NT2/D1 (cell line): ENCODE measurements around the gene ZNF778.
A peak's percentile ranks its signal among the peaks of the same experiment; 100 is the strongest.

Source experiments
- DNase-seq: peaks from one replicate; pipeline ENCODE4 v3.0.0-alpha.2; 2011; ENCODE audit warnings: low read depth, low spot score
- H3K27me3 ChIP-seq: 2 replicates; pipeline ENCODE4 v1.6.0; 2011; ENCODE audit warnings: mild to moderate bottlenecking; ENCODE audit not compliant: insufficient read length, insufficient read depth
- H3K36me3 ChIP-seq: 2 replicates; pipeline ENCODE4 v1.6.1; 2011; ENCODE audit warnings: mild to moderate bottlenecking, low read length, mixed read lengths; ENCODE audit not compliant: insufficient read depth, insufficient read length
- H3K4me1 ChIP-seq: 2 replicates; pipeline ENCODE4 v1.5.1; 2011; ENCODE audit not compliant: insufficient read depth, insufficient read length
- H3K4me3 ChIP-seq: 2 replicates; pipeline ENCODE4 v1.5.1; 2011; ENCODE audit warnings: low read depth; ENCODE audit not compliant: insufficient read length
- H3K9ac ChIP-seq: 2 replicates; pipeline ENCODE4 v1.6.0; 2011; ENCODE audit warnings: low read depth; ENCODE audit not compliant: insufficient read length
- H3K9me3 ChIP-seq: 2 replicates; pipeline ENCODE4 v1.5.1; 2011; ENCODE audit warnings: mild to moderate bottlenecking, low read length; ENCODE audit not compliant: insufficient read depth
- SUZ12 ChIP-seq: IDR thresholded peaks from 2 replicates; pipeline ENCODE4 v1.6.1; 2011; ENCODE audit not compliant: insufficient read length, insufficient read depth; ENCODE audit errors: extremely low read depth
- YY1 ChIP-seq: IDR thresholded peaks from 2 replicates; pipeline ENCODE4 v1.6.1; 2011; ENCODE audit not compliant: insufficient read length, insufficient read depth
- ZNF274 ChIP-seq: IDR thresholded peaks from 2 replicates; pipeline ENCODE4 v1.6.1; 2011; ENCODE audit warnings: mild to moderate bottlenecking, low read depth, low read length

The ZNF778 gene

GRCh38 chr16:89217138-89217387 lies 440 bp upstream of the ZNF778 start:
- peak overlapping the region; percentile 89 for H3K4me3 ChIP-seq
- no peak for DNase-seq
- H3K9me3 ChIP-seq: no peaks in the 10 kb centered on the region
- TF ChIP-seq SUZ12 (no peak), ZNF274 (no peak), YY1 (no peak)
- H3K36me3 ChIP-seq: peaks cover 28% of the 10 kb centered on the region
- no peaks in the 10 kb centered on the region for H3K27me3 ChIP-seq
- H3K4me1 ChIP-seq: no peaks in the 10 kb centered on the region
- peak overlapping the region; percentile 95 for H3K9ac ChIP-seq

GRCh38 chr16:89219365-89219764 lies 1.9 kb downstream of the ZNF778 start:
- Histone ChIP-seq H3K9me3 (no peaks in the 10 kb centered on the region), H3K9ac (no peak overlapping the region), H3K27me3 (no peaks in the 10 kb centered on the region), H3K4me1 (no peaks in the 10 kb centered on the region), H3K36me3 (peaks cover 50% of the 10 kb centered on the region), H3K4me3 (no peak overlapping the region)
- TF ChIP-seq ZNF274: no peak
- TF ChIP-seq SUZ12: no peak
- TF ChIP-seq YY1: no peak
- DNase-seq: no peak

- Histone ChIP-seq H3K27me3 (no peaks in the 10 kb centered on the region), H3K4me1 (no peaks in the 10 kb centered on the region), H3K9ac (no peak overlapping the region), H3K36me3 (peaks cover 68% of the 10 kb centered on the region), H3K4me3 (no peak overlapping the region), H3K9me3 (peaks cover 4% of the 10 kb centered on the region)
- DNase-seq: no peak
- TF ChIP-seq YY1 (no peak), SUZ12 (no peak), ZNF274 (no peak)
Observed at GRCh38 chr16:89221604-89222003, 4.1 kb downstream of the ZNF778 start.

- H3K9me3 ChIP-seq: peaks cover 17% of the 10 kb centered on the region
- H3K4me3 ChIP-seq: no peak overlapping the region
- no peaks in the 10 kb centered on the region for H3K4me1 ChIP-seq
- no peaks in the 10 kb centered on the region for H3K27me3 ChIP-seq
- H3K9ac ChIP-seq: no peak overlapping the region
- no peak for DNase-seq
- TF ChIP-seq YY1 (no peak), SUZ12 (no peak), ZNF274 (no peak)
- H3K36me3 ChIP-seq: peaks cover 81% of the 10 kb centered on the region
Observed at GRCh38 chr16:89222931-89223330, 5.4 kb downstream of the ZNF778 start.

GRCh38 chr16:89224665-89225064 lies 7.2 kb downstream of the ZNF778 start:
- Histone ChIP-seq H3K36me3 (peaks cover 93% of the 10 kb centered on the region), H3K4me1 (no peaks in the 10 kb centered on the region), H3K4me3 (no peak overlapping the region), H3K9me3 (peaks cover 31% of the 10 kb centered on the region), H3K9ac (no peak overlapping the region), H3K27me3 (no peaks in the 10 kb centered on the region)
- no peak for DNase-seq
- TF ChIP-seq ZNF274 (no peak), YY1 (no peak), SUZ12 (no peak)

- TF ChIP-seq YY1: no peak
- no peak for TF ChIP-seq SUZ12
- no peak for TF ChIP-seq ZNF274
- H3K36me3 ChIP-seq: peaks cover 93% of the 10 kb centered on the region
- no peak overlapping the region for H3K4me3 ChIP-seq
- DNase-seq: no peak
- peaks cover 42% of the 10 kb centered on the region for H3K9me3 ChIP-seq
- no peaks in the 10 kb centered on the region for H3K4me1 ChIP-seq
- no peak overlapping the region for H3K9ac ChIP-seq
- H3K27me3 ChIP-seq: no peaks in the 10 kb centered on the region
Observed at GRCh38 chr16:89230255-89230654, 12.8 kb downstream of the ZNF778 start.

GRCh38 chr16:89232107-89232506 lies 14.6 kb downstream of the ZNF778 start:
- Histone ChIP-seq H3K4me3 (no peak overlapping the region), H3K27me3 (no peaks in the 10 kb centered on the region), H3K9ac (no peak overlapping the region), H3K9me3 (peaks cover 33% of the 10 kb centered on the region), H3K36me3 (peaks cover 91% of the 10 kb centered on the region), H3K4me1 (no peaks in the 10 kb centered on the region)
- TF ChIP-seq SUZ12: no peak
- no peak for TF ChIP-seq YY1
- TF ChIP-seq ZNF274: no peak
- DNase-seq: no peak

GRCh38 chr16:89233678-89234490 lies 16.4 kb downstream of the ZNF778 start:
- no peak for TF ChIP-seq ZNF274
- TF ChIP-seq SUZ12: no peak
- TF ChIP-seq YY1: no peak

More at GRCh38 chr16:89233678-89234490, 16.4 kb downstream of the ZNF778 start:
- Histone ChIP-seq H3K9me3 (peaks cover 16% of the 10 kb centered on the region), H3K4me1 (no peaks in the 10 kb centered on the region), H3K27me3 (no peaks in the 10 kb centered on the region), H3K4me3 (no peak overlapping the region), H3K36me3 (peaks cover 73% of the 10 kb centered on the region), H3K9ac (no peak overlapping the region)
- no peak for DNase-seq
